ENCODE measurements around the gene ZDHHC7. TPM values are rescaled to one million over a fixed set of nuclear protein-coding genes. Genes with fewer than 3 reads are reported as not detected.

ZDHHC7 gene
- total and polyA plus RNA-seq, 4 donors = 30.3 to 48.1 (median 40.3) TPM

GRCh38 chr16:84959784-84960417, 51.4 kb downstream of the ZDHHC7 start:
- no peak for DNase-seq (ENCODE audit: low read depth in 4 of 6, low spot score in 6 of 6)
- Histone ChIP-seq H3K4me1 (ENCODE audit: control insufficient read depth, insufficient read depth, low read length) (no peaks in the 10 kb centered on the region), H3K27ac (ENCODE audit: low read depth, low read length) (no peak overlapping the region), H3K4me3 (ENCODE audit: low read depth, low read length) (no peak overlapping the region), H3K9me3 (ENCODE audit: control insufficient read depth, insufficient read depth, low read length) (no peaks in the 10 kb centered on the region), H3K27me3 (ENCODE audit: control insufficient read depth, insufficient read depth, low read length) (no peaks in the 10 kb centered on the region), H3K36me3 (ENCODE audit: control insufficient read depth, insufficient read depth, low read length) (no peaks in the 10 kb centered on the region)
- WGBS (ENCODE audit: insufficient coverage) = 71% methylated on average over 9 of the region's 17 CpGs

- H3K27ac ChIP-seq (ENCODE audit: low read depth, low read length) = no peak overlapping the region
- H3K27me3 ChIP-seq (ENCODE audit: control insufficient read depth, insufficient read depth, low read length) = no peaks in the 10 kb centered on the region
- H3K4me3 ChIP-seq (ENCODE audit: low read depth, low read length) = no peak overlapping the region
- no peaks in the 10 kb centered on the region for H3K36me3 ChIP-seq (ENCODE audit: control insufficient read depth, insufficient read depth, low read length)
- H3K9me3 ChIP-seq (ENCODE audit: control insufficient read depth, insufficient read depth, low read length) = no peaks in the 10 kb centered on the region
- no peak for DNase-seq (ENCODE audit: low read depth in 4 of 6, low spot score in 6 of 6)
- H3K4me1 ChIP-seq (ENCODE audit: control insufficient read depth, insufficient read depth, low read length) = no peaks in the 10 kb centered on the region
- 89% methylated on average over 12 of the region's 13 CpGs for WGBS (ENCODE audit: insufficient coverage)
Observed at GRCh38 chr16:84959045-84959576, 52.2 kb downstream of the ZDHHC7 start.

- Histone ChIP-seq H3K9me3 (ENCODE audit: control insufficient read depth, insufficient read depth, low read length) (no peaks in the 10 kb centered on the region), H3K27ac (ENCODE audit: low read depth, low read length) (no peak overlapping the region), H3K36me3 (ENCODE audit: control insufficient read depth, insufficient read depth, low read length) (no peaks in the 10 kb centered on the region), H3K4me3 (ENCODE audit: low read depth, low read length) (no peak overlapping the region), H3K4me1 (ENCODE audit: control insufficient read depth, insufficient read depth, low read length) (peaks cover 9% of the 10 kb centered on the region), H3K27me3 (ENCODE audit: control insufficient read depth, insufficient read depth, low read length) (no peaks in the 10 kb centered on the region)
- 100% methylated on average over 1 of the region's 1 CpG for WGBS (ENCODE audit: insufficient coverage)
- no peak for DNase-seq (ENCODE audit: low read depth in 4 of 6, low spot score in 6 of 6)
Observed at GRCh38 chr16:84957792-84958191, 53.5 kb downstream of the ZDHHC7 start.

GRCh38 chr16:84957192-84957591, 54.1 kb downstream of the ZDHHC7 start:
- Histone ChIP-seq H3K36me3 (ENCODE audit: control insufficient read depth, insufficient read depth, low read length) (no peaks in the 10 kb centered on the region), H3K4me1 (ENCODE audit: control insufficient read depth, insufficient read depth, low read length) (peaks cover 15% of the 10 kb centered on the region), H3K9me3 (ENCODE audit: control insufficient read depth, insufficient read depth, low read length) (no peaks in the 10 kb centered on the region), H3K27me3 (ENCODE audit: control insufficient read depth, insufficient read depth, low read length) (no peaks in the 10 kb centered on the region), H3K27ac (ENCODE audit: low read depth, low read length) (no peak overlapping the region), H3K4me3 (ENCODE audit: low read depth, low read length) (no peak overlapping the region)
- DNase-seq (ENCODE audit: low read depth in 4 of 6, low spot score in 6 of 6) = no peak
- 83% methylated on average over 1 of the region's 5 CpGs for WGBS (ENCODE audit: insufficient coverage)

GRCh38 chr16:84955427-84955826, 55.9 kb downstream of the ZDHHC7 start:
- no peak overlapping the region for H3K4me3 ChIP-seq (ENCODE audit: low read depth, low read length)
- no peak for DNase-seq (ENCODE audit: low read depth in 4 of 6, low spot score in 6 of 6)
- H3K27ac ChIP-seq (ENCODE audit: low read depth, low read length) = no peak overlapping the region
- 98% methylated on average over 6 of the region's 6 CpGs for WGBS (ENCODE audit: insufficient coverage)
- H3K4me1 ChIP-seq (ENCODE audit: control insufficient read depth, insufficient read depth, low read length) = peaks cover 19% of the 10 kb centered on the region
- no peaks in the 10 kb centered on the region for H3K36me3 ChIP-seq (ENCODE audit: control insufficient read depth, insufficient read depth, low read length)
- H3K9me3 ChIP-seq (ENCODE audit: control insufficient read depth, insufficient read depth, low read length) = no peaks in the 10 kb centered on the region
- no peaks in the 10 kb centered on the region for H3K27me3 ChIP-seq (ENCODE audit: control insufficient read depth, insufficient read depth, low read length)

- Histone ChIP-seq H3K4me1 (ENCODE audit: control insufficient read depth, insufficient read depth, low read length) (peaks cover 19% of the 10 kb centered on the region), H3K27ac (ENCODE audit: low read depth, low read length) (peak overlapping the region; percentile 62), H3K36me3 (ENCODE audit: control insufficient read depth, insufficient read depth, low read length) (no peaks in the 10 kb centered on the region), H3K4me3 (ENCODE audit: low read depth, low read length) (no peak overlapping the region), H3K9me3 (ENCODE audit: control insufficient read depth, insufficient read depth, low read length) (no peaks in the 10 kb centered on the region), H3K27me3 (ENCODE audit: control insufficient read depth, insufficient read depth, low read length) (no peaks in the 10 kb centered on the region)
- no peak for DNase-seq (ENCODE audit: low read depth in 4 of 6, low spot score in 6 of 6)
- 62% methylated on average over 3 of the region's 9 CpGs for WGBS (ENCODE audit: insufficient coverage)
Observed at GRCh38 chr16:84953190-84953746, 58.1 kb downstream of the ZDHHC7 start.

- no peak overlapping the region for H3K4me3 ChIP-seq (ENCODE audit: low read depth, low read length)
- no peaks in the 10 kb centered on the region for H3K9me3 ChIP-seq (ENCODE audit: control insufficient read depth, insufficient read depth, low read length)
- 19% methylated on average over 11 of the region's 12 CpGs for WGBS (ENCODE audit: insufficient coverage)
- DNase-seq (ENCODE audit: low read depth in 4 of 6, low spot score in 6 of 6) = peak in 5 of 6 donors; percentile 59 to 92 (median 77)
- no peaks in the 10 kb centered on the region for H3K36me3 ChIP-seq (ENCODE audit: control insufficient read depth, insufficient read depth, low read length)
- peak overlapping the region; percentile 62 for H3K27ac ChIP-seq (ENCODE audit: low read depth, low read length)
- H3K4me1 ChIP-seq (ENCODE audit: control insufficient read depth, insufficient read depth, low read length) = peaks cover 22% of the 10 kb centered on the region
- H3K27me3 ChIP-seq (ENCODE audit: control insufficient read depth, insufficient read depth, low read length) = no peaks in the 10 kb centered on the region
Observed at GRCh38 chr16:84952335-84953189, 58.8 kb downstream of the ZDHHC7 start.

GRCh38 chr16:84950906-84951305, 60.4 kb downstream of the ZDHHC7 start:
- no peaks in the 10 kb centered on the region for H3K9me3 ChIP-seq (ENCODE audit: control insufficient read depth, insufficient read depth, low read length)
- no peak overlapping the region for H3K4me3 ChIP-seq (ENCODE audit: low read depth, low read length)
- no peaks in the 10 kb centered on the region for H3K27me3 ChIP-seq (ENCODE audit: control insufficient read depth, insufficient read depth, low read length)
- H3K27ac ChIP-seq (ENCODE audit: low read depth, low read length) = no peak overlapping the region
- H3K4me1 ChIP-seq (ENCODE audit: control insufficient read depth, insufficient read depth, low read length) = peaks cover 22% of the 10 kb centered on the region
- H3K36me3 ChIP-seq (ENCODE audit: control insufficient read depth, insufficient read depth, low read length) = no peaks in the 10 kb centered on the region
- WGBS (ENCODE audit: insufficient coverage) = 88% methylated on average over 10 of the region's 10 CpGs
- no peak for DNase-seq (ENCODE audit: low read depth in 4 of 6, low spot score in 6 of 6)

GRCh38 chr16:84949772-84950436, 61.4 kb downstream of the ZDHHC7 start:
- Histone ChIP-seq H3K36me3 (ENCODE audit: control insufficient read depth, insufficient read depth, low read length) (no peaks in the 10 kb centered on the region), H3K9me3 (ENCODE audit: control insufficient read depth, insufficient read depth, low read length) (no peaks in the 10 kb centered on the region), H3K27ac (ENCODE audit: low read depth, low read length) (no peak overlapping the region), H3K27me3 (ENCODE audit: control insufficient read depth, insufficient read depth, low read length) (no peaks in the 10 kb centered on the region), H3K4me1 (ENCODE audit: control insufficient read depth, insufficient read depth, low read length) (peaks cover 22% of the 10 kb centered on the region), H3K4me3 (ENCODE audit: low read depth, low read length) (no peak overlapping the region)
- 73% methylated on average over 7 of the region's 10 CpGs for WGBS (ENCODE audit: insufficient coverage)
- no peak for DNase-seq (ENCODE audit: low read depth in 4 of 6, low spot score in 6 of 6)
